ENCODE measurements around the gene CMTM5.
A peak's percentile ranks its signal among the peaks of the same experiment; 100 is the strongest.

The CMTM5 gene, protein sequence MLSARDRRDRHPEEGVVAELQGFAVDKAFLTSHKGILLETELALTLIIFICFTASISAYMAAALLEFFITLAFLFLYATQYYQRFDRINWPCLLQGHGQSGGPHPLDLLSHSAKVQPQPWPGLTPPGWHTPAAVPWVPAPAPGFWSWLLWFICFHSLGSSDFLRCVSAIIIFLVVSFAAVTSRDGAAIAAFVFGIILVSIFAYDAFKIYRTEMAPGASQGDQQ

DNA sequence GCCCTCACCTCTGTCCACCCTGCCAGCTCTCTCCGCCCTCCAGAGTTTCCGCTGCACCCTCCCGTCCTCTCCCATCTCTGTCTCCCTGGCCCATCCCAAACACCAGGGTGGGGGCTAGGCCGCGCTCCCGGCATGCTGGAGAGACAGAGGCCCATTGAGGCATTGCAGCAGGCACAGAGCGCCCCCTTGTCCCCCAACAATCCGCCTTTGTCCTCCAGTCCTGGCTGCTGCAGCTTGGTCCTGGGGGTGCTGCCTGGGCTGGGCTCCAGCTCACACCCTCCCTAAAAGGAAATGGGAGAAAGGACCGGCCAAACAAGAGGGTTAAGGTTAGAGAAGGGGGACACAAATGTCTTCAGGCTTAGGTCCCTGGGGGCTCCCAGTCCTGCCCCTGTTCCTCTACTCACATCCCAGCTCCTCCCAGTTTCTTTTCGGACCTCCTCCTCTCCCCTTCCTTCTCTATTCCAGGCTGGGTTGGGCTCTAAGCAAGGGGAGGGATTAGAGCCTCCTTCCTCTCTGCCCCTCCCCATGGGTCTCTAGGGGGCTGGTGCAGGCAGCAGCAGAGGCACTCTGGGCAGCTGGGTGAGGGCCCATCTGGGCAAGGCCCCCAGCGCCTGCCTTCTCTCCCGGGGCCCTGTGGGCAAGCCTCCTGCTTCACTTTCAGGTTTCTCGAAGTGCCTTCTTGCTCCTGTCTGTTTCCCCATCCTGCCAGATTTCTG, at the start of gene CMTM5:
Gene CMTM5 (plus strand): TSS at position 565 of the 716 bp plus-strand sequence. CDS start 206 bp downstream, outside the sequence.
- DNase-seq, result no peak

DNA sequence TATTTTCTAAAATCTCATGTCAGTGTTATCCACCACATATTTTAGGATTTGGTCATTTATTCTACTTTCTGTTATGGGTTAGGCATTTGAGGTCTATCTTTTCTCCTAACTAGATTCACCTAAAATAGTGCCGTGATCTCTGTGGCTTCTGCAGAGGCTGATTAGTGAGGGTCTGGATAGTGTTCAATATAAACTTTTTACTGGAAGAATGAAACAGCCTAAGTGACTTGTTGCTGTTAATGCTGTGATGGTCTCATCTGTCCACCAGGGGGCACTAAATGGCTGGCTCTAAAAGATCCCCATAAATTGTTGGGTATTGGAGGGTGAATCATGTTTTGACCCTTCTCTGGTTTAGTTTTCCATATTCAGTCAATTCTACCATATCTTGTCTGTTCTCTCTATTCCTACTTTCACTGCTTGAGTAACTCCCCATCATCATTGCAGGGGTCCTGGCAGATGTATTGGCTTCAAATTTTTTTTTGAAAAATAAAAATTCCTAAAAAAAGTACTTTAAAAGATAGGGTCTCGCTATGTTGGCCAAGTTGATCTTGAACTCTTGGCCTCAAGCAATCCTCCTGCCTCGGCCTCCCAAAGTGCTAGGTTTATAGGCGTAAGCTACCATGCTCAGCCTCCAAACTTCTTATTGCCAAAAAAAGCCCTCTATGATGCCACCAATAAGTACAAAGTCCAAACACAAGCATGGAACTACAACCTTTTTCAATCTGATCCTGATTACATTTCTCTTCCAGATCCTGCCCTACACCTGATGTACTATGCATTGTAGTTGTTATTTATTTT, 48.7 kb upstream of the CMTM5 start:
- peak; percentile 41 for DNase-seq

- no peak for DNase-seq
These were observed 41.2 kb upstream of the CMTM5 start for GRCh38 chr14:23335623-23336022.

- no peak for DNase-seq
These were observed 37.2 kb upstream of the CMTM5 start for GRCh38 chr14:23339506-23340268.

DNA sequence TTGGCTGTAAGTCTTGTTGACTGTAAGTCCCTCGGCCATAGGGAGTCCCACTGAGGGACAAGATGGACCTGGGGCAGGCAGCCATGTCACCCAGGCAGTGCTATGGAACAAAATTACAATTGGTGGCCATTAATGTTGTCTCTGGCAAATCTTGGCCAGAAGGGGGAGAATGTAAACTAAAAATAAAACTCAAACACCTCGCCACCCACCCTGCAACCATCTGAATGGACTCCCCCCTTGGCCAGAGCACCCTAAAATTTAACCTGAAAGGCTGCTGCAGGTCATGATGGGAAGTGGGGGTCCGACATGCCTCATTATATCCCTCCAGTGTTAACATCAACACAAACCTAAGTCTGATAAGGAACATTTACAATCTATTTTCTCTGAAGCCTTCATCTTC, 32.4 kb upstream of the CMTM5 start:
- DNase-seq, result no peak

- DNase-seq, result no peak
These were observed 30.7 kb upstream of the CMTM5 start for GRCh38 chr14:23345987-23346692.

GRCh38 chr14:23346693-23347405, 30.0 kb upstream of the CMTM5 start:
- DNase-seq, result no peak

DNA sequence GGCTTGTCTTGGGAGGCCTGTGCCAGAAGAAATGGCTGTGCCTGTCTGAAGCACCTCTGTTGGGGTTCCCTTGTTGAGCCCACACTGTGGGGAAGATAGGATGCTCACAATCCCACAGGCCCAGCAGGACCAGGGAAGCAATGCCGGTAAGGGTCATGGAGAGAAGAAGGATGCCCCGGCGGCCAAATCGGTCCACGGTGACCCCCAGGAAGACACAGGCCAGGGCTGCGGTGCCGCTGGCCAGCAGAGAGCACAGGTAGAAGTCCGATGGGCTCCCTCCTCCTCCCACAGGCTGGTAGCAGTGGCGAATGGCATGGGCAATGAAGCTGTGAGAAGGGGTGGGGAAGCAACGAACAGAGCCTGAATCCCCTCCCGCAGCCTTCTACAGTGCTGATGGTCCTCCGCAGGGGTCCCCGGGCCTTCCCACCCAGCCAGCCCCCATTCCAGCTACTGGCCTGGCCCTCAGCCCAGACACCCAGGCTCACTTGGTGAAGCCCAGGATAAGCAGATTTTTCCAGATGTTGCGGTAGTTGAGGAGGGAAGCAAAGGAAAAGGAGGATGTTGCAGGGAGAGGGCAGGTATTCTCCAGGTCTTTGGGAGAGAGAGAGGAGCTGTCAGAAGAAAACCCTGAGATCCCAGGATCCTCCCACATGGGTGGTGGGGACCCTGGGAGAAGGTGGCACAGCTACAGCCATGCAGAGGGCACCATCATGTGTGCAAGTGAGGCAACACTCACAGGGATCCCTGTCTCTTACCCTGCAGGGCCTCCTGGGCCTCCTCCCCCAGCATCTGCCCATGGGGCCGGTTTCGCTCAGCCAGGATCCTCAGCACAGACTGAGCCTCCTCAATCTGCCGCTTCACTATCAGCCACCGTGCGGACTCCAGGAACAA, 29.2 kb upstream of the CMTM5 start:
- DNase-seq, result no peak

- DNase-seq, result no peak
These were observed 28.6 kb upstream of the CMTM5 start for GRCh38 chr14:23348297-23348655.

DNA sequence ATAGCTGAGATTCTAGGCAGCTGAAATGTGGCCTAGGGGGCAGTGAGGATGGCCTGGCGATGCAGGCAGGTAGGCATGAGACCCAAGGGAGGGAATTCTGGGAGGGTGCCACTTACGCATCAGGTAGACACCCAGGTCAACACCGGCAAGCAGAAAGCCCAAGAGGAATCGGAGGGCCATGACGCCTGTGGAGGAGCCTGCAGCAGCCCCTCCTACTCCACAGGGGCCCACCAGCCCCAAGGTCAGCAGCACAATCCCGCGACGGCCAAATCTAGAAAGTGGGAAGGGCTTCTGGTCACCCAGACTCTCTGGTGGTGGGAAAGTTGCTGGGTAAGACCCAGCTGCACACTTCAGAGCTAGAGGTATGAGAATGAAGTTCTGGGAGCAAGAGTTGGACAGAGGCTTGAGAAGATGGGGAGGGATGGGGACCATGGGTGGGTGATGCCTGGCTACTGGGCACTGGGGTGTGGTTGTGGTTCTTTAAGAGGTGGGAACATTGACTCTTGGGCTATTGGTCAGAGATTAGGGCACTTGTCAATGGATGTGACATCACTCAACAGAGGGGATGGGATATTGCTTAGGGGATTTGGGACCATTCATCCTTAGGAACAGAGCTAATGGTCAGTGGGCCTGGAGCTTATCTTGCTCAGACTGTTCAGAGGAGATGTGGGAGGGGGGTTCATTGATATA, 27.5 kb upstream of the CMTM5 start:
- no peak for DNase-seq

- no peak for DNase-seq
These were observed 25.0 kb upstream of the CMTM5 start for GRCh38 chr14:23351681-23352505.

- DNase-seq, result peak; percentile 86
These were observed 24.1 kb upstream of the CMTM5 start, which contains the start of gene SLC22A17 for GRCh38 chr14:23352506-23353432. Gene SLC22A17 (minus strand): TSS chr14:23352887.

DNA sequence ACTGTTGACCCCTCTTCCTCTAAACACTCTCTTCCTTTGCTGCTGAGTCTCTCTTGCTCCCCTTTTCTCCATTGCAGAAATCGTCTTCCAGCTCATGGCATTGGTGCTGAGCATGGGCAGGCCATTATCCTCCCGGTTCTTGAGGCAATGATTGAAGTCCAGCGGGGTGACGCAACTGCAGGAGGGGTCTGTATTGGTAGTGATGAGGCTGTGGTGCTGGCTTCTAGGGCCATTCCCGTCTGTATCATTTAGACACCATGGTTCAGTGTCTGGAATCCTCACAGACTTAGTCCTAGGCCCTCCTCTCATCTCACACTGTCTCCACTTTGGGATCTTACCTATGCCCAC, 23.4 kb upstream of the CMTM5 start:
- DNase-seq, result no peak

- DNase-seq, result no peak
These were observed 21.9 kb upstream of the CMTM5 start for GRCh38 chr14:23354990-23355389.

GRCh38 chr14:23355871-23356435, 20.9 kb upstream of the CMTM5 start:
- DNase-seq, result no peak

DNA sequence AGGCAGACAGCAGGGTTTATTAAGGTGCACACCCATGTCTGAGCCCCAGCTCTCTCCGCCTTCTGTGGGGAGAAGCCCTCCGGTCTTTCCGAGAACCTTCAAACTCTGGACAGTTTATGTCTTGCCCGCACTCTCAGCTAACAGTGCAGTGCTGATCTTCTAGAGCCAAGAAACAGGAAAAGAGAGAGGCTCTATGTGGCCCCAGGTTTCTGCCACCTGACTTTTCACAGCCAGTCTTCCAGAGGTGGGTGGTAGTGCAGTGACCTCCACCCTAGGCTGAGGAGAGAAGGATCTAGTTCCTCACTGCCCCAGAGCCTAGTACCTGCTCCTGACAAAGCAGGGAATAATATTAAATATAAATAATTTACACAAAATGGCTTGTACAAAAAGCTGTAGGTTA, 20.2 kb upstream of the CMTM5 start:
- no peak for DNase-seq

- no peak for DNase-seq
These were observed 19.6 kb upstream of the CMTM5 start for GRCh38 chr14:23357261-23357660.

- DNase-seq, result no peak
These were observed 18.8 kb upstream of the CMTM5 start for GRCh38 chr14:23358042-23358441.
